A549 (cell line): Measurements from ENCODE around the gene SEMA3A. TPM values are rescaled to one million over a fixed set of nuclear protein-coding genes. Genes with fewer than 3 reads are reported as not detected.

Experiments used
- ATAC-seq, 2 experiments: fragments of 200-7000 bp in 1 of 2; fragments of >200 bp in 1 of 2; cut with Nextera tagmentation in 1 of 2; cut with Tn5 transposase in 1 of 2; 3 replicates each; pipeline versions ENCODE4 v1.8.0 to v1.9.1; 2018 to 2020; ENCODE audit warnings: mild to moderate bottlenecking in 1 of 2, moderate library complexity in 1 of 2
- CTCF ChIA-PET: fragments of 300-600 bp; sonication (Branson Sonifier 250); formaldehyde crosslinking; extraction: SDS; loops from one replicate; lab custom pipeline; 2021; ENCODE audit warnings: antibody characterized with exemption, inconsistent platforms; lab: Yijun Ruan, JAX
- POLR2A ChIA-PET: fragments of 350-600 bp; formaldehyde crosslinking; extraction: SDS; loops from one replicate; lab custom pipeline; 2021; ENCODE audit warnings: antibody characterized with exemption, inconsistent platforms; lab: Yijun Ruan, JAX
- DNase-seq, 2 experiments: peaks; one replicate each; pipeline versions ENCODE4 v3.0.0 to v3.0.0-alpha.2; 2011 to 2016; ENCODE audit warnings: low read depth in 1 of 2, low spot score in 1 of 2
- FAIRE-seq: peaks from 2 replicates; lab custom pipeline; 2011; peaks lifted over from hg19 to GRCh38; lab: Jason Lieb, UNC
- H3K27ac ChIP-seq, 2 experiments: fragments of >200 bp; sonication (Bioruptor Twin); formaldehyde crosslinking; 3 replicates each; pipeline ENCODE4 v1.5.1; 2016 to 2017
- H3K4me1 ChIP-seq: fragments of >200 bp; sonication (Bioruptor Twin); formaldehyde crosslinking; 3 replicates; pipeline ENCODE4 v1.6.1; 2016
- H3K4me2 ChIP-seq: fragments of >200 bp; sonication (Bioruptor Twin); formaldehyde crosslinking; 3 replicates; pipeline ENCODE4 v1.6.1; 2016
- H3K4me3 ChIP-seq: fragments of >200 bp; sonication (Bioruptor Twin); formaldehyde crosslinking; 3 replicates; pipeline ENCODE4 v1.5.1; 2016
- H3K9me3 ChIP-seq: fragments of >200 bp; sonication (Bioruptor Twin); formaldehyde crosslinking; 3 replicates; pipeline ENCODE4 v1.6.1; 2016
- ATOH8 ChIP-seq: fragments of 250-450 bp; sonication (Bioruptor Pico); IDR thresholded peaks from 2 replicates; pipeline ENCODE4 v1.5.0; 2020; ENCODE audit warnings: low read depth, mild to moderate bottlenecking, moderate library complexity
- BCL3 ChIP-seq: fragments of >200 bp; sonication (Bioruptor Twin); formaldehyde crosslinking; IDR thresholded peaks from 3 replicates; pipeline ENCODE4 v1.6.1; 2016
- BHLHE40 ChIP-seq: IDR thresholded peaks from 2 replicates; pipeline ENCODE4 v1.6.1; 2012; ENCODE audit warnings: low read depth, low read length, inconsistent platforms
- CHD4 ChIP-seq: fragments of 200-600 bp; sonication (generic); IDR thresholded peaks from 2 replicates; pipeline ENCODE4 v1.6.1; 2016; ENCODE audit warnings: antibody characterized with exemption, mild to moderate bottlenecking, borderline replicate concordance
- EP300 ChIP-seq, 2 experiments: fragments of >200 bp; sonication (Bioruptor Twin); formaldehyde crosslinking; IDR thresholded peaks; 2 replicates in 1 of 2; 3 replicates in 1 of 2; pipeline ENCODE4 v1.6.1; 2016 to 2017
- HDAC2 ChIP-seq: fragments of 200-600 bp; sonication (generic); IDR thresholded peaks from 2 replicates; pipeline ENCODE4 v1.6.1; 2016
- HEYL ChIP-seq: fragments of 250-450 bp; sonication (Bioruptor Pico); IDR thresholded peaks from 2 replicates; pipeline ENCODE4 v1.8.0; 2021; ENCODE audit warnings: mild to moderate bottlenecking, moderate library complexity
- HOXB13 ChIP-seq: fragments of 250-450 bp; sonication (Bioruptor Pico); IDR thresholded peaks from 2 replicates; pipeline ENCODE4 v1.5.0; 2020; ENCODE audit warnings: low read depth, mild to moderate bottlenecking, moderate library complexity
- HOXB5 ChIP-seq: fragments of 250-450 bp; sonication (Bioruptor Pico); IDR thresholded peaks from 2 replicates; pipeline ENCODE4 v1.5.0; 2020; ENCODE audit warnings: mild to moderate bottlenecking, moderate library complexity
- NFE2L2 ChIP-seq: fragments of 150-350 bp; conservative IDR thresholded peaks from 2 replicates; pipeline ENCODE4 v1.6.1; 2014; ENCODE audit warnings: low read length
- PHF8 ChIP-seq: fragments of 200-600 bp; sonication (generic); IDR thresholded peaks from 2 replicates; pipeline ENCODE4 v1.6.1; 2016; ENCODE audit warnings: low read depth, mild to moderate bottlenecking, antibody characterized with exemption, moderate library complexity, borderline replicate concordance
- REST ChIP-seq: fragments of 200-600 bp; sonication (generic); IDR thresholded peaks from 2 replicates; pipeline ENCODE4 v1.6.1; 2016; ENCODE audit warnings: antibody characterized with exemption, mild to moderate bottlenecking, moderate library complexity
- TP53 ChIP-seq: fragments of 250-450 bp; sonication (Bioruptor Pico); IDR thresholded peaks from 2 replicates; pipeline ENCODE4 v1.5.0; 2021; ENCODE audit warnings: mild to moderate bottlenecking, moderate library complexity
- ZFP36 ChIP-seq: fragments of 450-650 bp; IDR thresholded peaks from 2 replicates; pipeline ENCODE4 v1.6.1; 2014; ENCODE audit warnings: borderline replicate concordance; ENCODE audit not compliant: partially characterized antibody
- WGBS: methylation state at CpG from one replicate; pipeline ENCODE4 v1.1.6; 2017; ENCODE audit errors: missing lambda C conversion rate; 5-methylcytosine and 5-hydroxymethylcytosine counted together
- polyA plus RNA-seq, 4 experiments: library from polyadenylated mRNA; depleted of rRNA in 3 of 4; stranded (reverse); fragments of >200 nt; fragmentation: RNase III in 1 of 4; extraction: RNeasy Plus Mini Kit Qiagen cat#74134 plus additional on column Dnase treatment in 1 of 4; gene quantifications; 2 replicates in 3 of 4; 3 replicates in 1 of 4; pipeline ENCODE4 v1.2.3, GENCODE V29; 2011 to 2017

SEMA3A gene
- polyA plus RNA-seq, 2 of the 4 experiments (the other 2 are of a cell fraction), result 3.6 to 19.1 TPM

- TF ChIP-seq BHLHE40 (no peak), CHD4 (no peak), ATOH8 (CRISPR knock-in tag) (no peak), PHF8 (no peak)
- TF ChIP-seq, all 56 proteins: peak for 0
- CTCF ChIA-PET, result interaction anchor here (1.0 kb wide), 1 partner anchor 10 kb away, joined by 3 read pairs; no protein-coding TSS in a partner anchor
- POLR2A ChIA-PET, result no interaction called here
- Histone ChIP-seq H3K4me3 (no peak overlapping the region), H3K4me2 (no peak overlapping the region), H3K27ac (no peak overlapping the region), H3K4me1 (peaks cover 14% of the 10 kb centered on the region), H3K9me3 (no peaks in the 10 kb centered on the region; the same call in 2 of the 3 replicates)
- FAIRE-seq (no peak), DNase-seq (no peak), ATAC-seq (no peak)
Observed at GRCh38 chr7:84231157-84231556, 36.6 kb upstream of the SEMA3A start.

GRCh38 chr7:84230491-84230890 is 35.9 kb upstream of the SEMA3A start:
- ATAC-seq (no peak), FAIRE-seq (no peak)
- POLR2A ChIA-PET, result no interaction called here
- no peak overlapping the region for H3K27ac ChIP-seq
- H3K4me2 ChIP-seq, result no peak overlapping the region
- H3K4me1 ChIP-seq, result peaks cover 12% of the 10 kb centered on the region; the same call in 2 of the 3 replicates
- no peaks in the 10 kb centered on the region; the same call in 2 of the 3 replicates for H3K9me3 ChIP-seq
- TF ChIP-seq EP300 (IDR thresholded peaks at IDR 0.05), result no peak
- TF ChIP-seq HEYL (CRISPR knock-in tag), result no peak
- no peak for TF ChIP-seq REST
- TF ChIP-seq ZFP36, result no peak
- TF ChIP-seq HOXB5, result no peak
- no peak for TF ChIP-seq ATOH8 (CRISPR knock-in tag)
- TF ChIP-seq HOXB13 (CRISPR knock-in tag), result no peak
- TF ChIP-seq BCL3, result no peak
- no peak for TF ChIP-seq HDAC2
- no peak for TF ChIP-seq NFE2L2
- TF ChIP-seq TP53 (CRISPR knock-in tag), result no peak
- TF ChIP-seq PHF8, result no peak
- TF ChIP-seq, all 56 proteins: peak for 0
- 92% methylated on average over 3 of the region's 3 CpGs for WGBS
- DNase-seq, result no peak
- H3K4me3 ChIP-seq, result no peak overlapping the region
- CTCF ChIA-PET, result interaction anchor here (1.0 kb wide), 1 partner anchor 11 kb away, joined by 3 read pairs; no protein-coding TSS in a partner anchor

GRCh38 chr7:84228526-84228925 is 33.9 kb upstream of the SEMA3A start:
- Histone ChIP-seq H3K4me1 (peaks cover 12% of the 10 kb centered on the region; the same call in 2 of the 3 replicates), H3K9me3 (no peaks in the 10 kb centered on the region; the same call in 2 of the 3 replicates), H3K4me2 (no peak overlapping the region), H3K27ac (no peak overlapping the region), H3K4me3 (no peak overlapping the region)
- no peak for DNase-seq
- no peak for FAIRE-seq
- POLR2A ChIA-PET, result no interaction called here
- ATAC-seq, result no peak
- 77% methylated on average over 2 of the region's 2 CpGs for WGBS
- CTCF ChIA-PET, result no interaction called here
- no peak for TF ChIP-seq NFE2L2
- TF ChIP-seq, all 56 proteins: peak for 0
